Stimulated activated CD4-positive, alpha-beta T cell treated with anti-CD3 and anti-CD28 coated beads, Interleukin-4, amount 100 ng/mL, for 4 hours (primary cell): ENCODE data around the gene CAMK1D.

ENCODE experiments used
- DNase-seq, 2 experiments: peaks; one replicate each; pipeline ENCODE4 v3.0.0-alpha.2; 2020

Gene CAMK1D

DNA sequence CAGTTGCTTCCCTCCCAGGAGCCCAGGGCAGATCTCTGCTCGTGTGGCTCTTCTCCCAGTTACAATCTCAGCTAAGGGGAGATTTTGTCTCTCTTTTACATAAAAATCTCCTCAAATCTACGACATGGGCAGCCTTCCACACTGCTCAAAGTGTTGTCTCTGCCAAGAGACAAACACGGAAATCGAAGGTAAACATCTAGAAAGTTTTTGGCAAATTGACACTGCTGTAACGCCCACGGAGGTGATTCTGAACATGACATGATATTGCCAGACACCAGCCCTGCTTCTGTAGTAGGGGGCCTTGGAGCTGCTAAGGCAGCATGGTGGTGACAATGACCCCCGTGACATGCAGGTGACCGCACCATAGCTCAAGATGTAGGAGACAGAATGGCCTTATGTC lies 523.8 kb downstream of the CAMK1D start:
- no peak for DNase-seq

DNA sequence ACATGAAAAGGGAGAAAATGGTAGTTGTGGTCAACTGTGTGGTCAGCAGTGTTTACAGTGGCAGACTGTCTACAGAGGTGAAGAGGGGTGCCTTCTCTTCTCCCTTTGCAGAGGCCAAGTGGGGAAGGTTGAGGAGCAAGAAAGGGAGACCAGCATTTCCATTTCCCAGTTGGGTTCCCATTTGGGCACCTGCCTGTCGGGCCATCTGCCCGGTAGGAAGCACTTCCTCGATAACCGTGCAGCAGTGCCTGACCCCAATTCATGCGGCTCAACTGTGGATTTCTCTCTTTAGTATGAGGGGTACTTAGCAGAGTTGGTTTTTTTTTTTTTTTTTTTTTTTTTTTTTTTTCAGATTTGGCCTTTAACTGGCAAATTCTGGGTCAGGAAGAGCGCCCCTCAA lies 525.2 kb downstream of the CAMK1D start:
- DNase-seq = no peak

- no peak for DNase-seq
Observed at GRCh38 chr10:12875100-12875499, 525.8 kb downstream of the CAMK1D start.

GRCh38 chr10:12876266-12876665 lies 526.9 kb downstream of the CAMK1D start:
- no peak for DNase-seq

GRCh38 chr10:12877150-12877549 lies 527.8 kb downstream of the CAMK1D start:
- DNase-seq = no peak

- no peak for DNase-seq
Observed at GRCh38 chr10:12880423-12880822, 531.1 kb downstream of the CAMK1D start.

GRCh38 chr10:12884851-12885250 lies 535.5 kb downstream of the CAMK1D start:
- DNase-seq = no peak
